ENCODE results near the gene ABHD15. TPM values are rescaled to one million over a fixed set of nuclear protein-coding genes. Genes with fewer than 3 reads are reported as not detected.

Gene ABHD15
- polyA plus RNA-seq, 1 experiment, result 5.8 TPM

- ChIA-PET CTCF (interaction anchor here (0.6 to 6.8 kb wide), 7 partner anchors 11 to 996 kb away, joined by 3 to 102 read pairs (median 4); partner anchors contain the start of gene TAOK1), POLR2A (no interaction called here)
- no peak for DNase-seq (ENCODE audit: low read depth)
- H3K27me3 ChIP-seq (ENCODE audit: control insufficient read depth, insufficient read depth, low read length), result no peaks in the 10 kb centered on the region
- TF ChIP-seq, protein P1, sequence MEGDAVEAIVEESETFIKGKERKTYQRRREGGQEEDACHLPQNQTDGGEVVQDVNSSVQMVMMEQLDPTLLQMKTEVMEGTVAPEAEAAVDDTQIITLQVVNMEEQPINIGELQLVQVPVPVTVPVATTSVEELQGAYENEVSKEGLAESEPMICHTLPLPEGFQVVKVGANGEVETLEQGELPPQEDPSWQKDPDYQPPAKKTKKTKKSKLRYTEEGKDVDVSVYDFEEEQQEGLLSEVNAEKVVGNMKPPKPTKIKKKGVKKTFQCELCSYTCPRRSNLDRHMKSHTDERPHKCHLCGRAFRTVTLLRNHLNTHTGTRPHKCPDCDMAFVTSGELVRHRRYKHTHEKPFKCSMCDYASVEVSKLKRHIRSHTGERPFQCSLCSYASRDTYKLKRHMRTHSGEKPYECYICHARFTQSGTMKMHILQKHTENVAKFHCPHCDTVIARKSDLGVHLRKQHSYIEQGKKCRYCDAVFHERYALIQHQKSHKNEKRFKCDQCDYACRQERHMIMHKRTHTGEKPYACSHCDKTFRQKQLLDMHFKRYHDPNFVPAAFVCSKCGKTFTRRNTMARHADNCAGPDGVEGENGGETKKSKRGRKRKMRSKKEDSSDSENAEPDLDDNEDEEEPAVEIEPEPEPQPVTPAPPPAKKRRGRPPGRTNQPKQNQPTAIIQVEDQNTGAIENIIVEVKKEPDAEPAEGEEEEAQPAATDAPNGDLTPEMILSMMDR (IDR thresholded peaks at IDR 0.05; ENCODE audit: insufficient read depth, low read depth, low read length), result no peak
- H3K4me3 ChIP-seq (ENCODE audit: low read depth, low read length), result no peak overlapping the region
- H3K36me3 ChIP-seq (ENCODE audit: control insufficient read depth, insufficient read depth, low read length), result peaks cover 9% of the 10 kb centered on the region
These were observed 32.9 kb downstream of the ABHD15 start for GRCh38 chr17:29533976-29534375.

DNA sequence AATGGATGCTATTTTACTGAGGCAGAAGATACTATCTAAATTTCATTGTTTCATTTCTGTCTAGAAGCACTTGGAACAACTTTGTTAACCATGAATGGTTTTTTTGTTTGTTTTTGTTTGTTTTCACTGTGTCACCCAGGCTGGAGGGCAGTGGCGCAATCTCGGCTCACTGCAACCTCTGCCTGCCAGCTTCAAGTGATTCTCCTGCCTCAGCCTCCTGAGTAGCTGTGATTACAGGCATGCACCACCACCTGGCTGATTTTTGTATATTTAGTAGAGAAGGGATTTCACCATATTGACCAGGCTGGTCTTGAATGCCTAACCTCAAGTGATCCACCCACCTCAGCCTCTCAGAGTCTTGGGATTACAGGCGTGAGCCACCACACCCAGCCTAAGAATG lies 40.5 kb downstream of the ABHD15 start:
- Histone ChIP-seq H3K27me3 (ENCODE audit: control insufficient read depth, insufficient read depth, low read length) (no peaks in the 10 kb centered on the region), H3K4me3 (ENCODE audit: low read depth, low read length) (no peak overlapping the region), H3K36me3 (ENCODE audit: control insufficient read depth, insufficient read depth, low read length) (peaks cover 7% of the 10 kb centered on the region)
- CTCF ChIA-PET, result interaction anchor here (2.6 to 2.7 kb wide), 2 partner anchors 10 to 157 kb away, joined by 10 to 12 read pairs; no protein-coding TSS in a partner anchor
- no peak for DNase-seq (ENCODE audit: low read depth)
- TF ChIP-seq, protein P1 (IDR thresholded peaks at IDR 0.05; ENCODE audit: insufficient read depth, low read depth, low read length), result no peak
- POLR2A ChIA-PET, result no interaction called here

DNA sequence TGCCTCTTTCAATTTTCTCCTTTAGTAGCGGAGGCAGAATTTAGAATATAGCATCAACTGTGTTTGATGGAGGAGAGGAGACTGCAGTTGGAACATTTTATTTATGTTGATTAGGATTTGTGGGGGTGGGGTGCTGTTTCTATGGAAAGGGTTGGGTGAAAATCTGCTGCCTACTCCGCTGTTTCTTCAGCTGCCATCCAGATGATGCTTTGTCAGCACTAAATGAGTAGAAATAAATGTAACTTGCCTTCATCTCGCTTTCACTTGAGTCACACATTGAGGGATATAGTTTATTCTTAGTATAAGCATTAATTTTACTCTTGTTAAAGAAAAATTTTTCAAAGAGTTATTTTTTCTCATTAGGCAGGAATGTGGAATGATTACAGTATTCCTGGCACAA lies 42.1 kb downstream of the ABHD15 start:
- Histone ChIP-seq H3K27me3 (ENCODE audit: control insufficient read depth, insufficient read depth, low read length) (no peaks in the 10 kb centered on the region), H3K4me3 (ENCODE audit: low read depth, low read length) (no peak overlapping the region), H3K36me3 (ENCODE audit: control insufficient read depth, insufficient read depth, low read length) (peaks cover 6% of the 10 kb centered on the region)
- ChIA-PET POLR2A (no interaction called here), CTCF (interaction anchor here (0.8 to 4.1 kb wide), 4 partner anchors 11 to 155 kb away, joined by 3 to 30 read pairs (median 8); partner anchors contain the start of gene TAOK1)
- no peak for DNase-seq (ENCODE audit: low read depth)
- TF ChIP-seq, protein P1 (IDR thresholded peaks at IDR 0.05; ENCODE audit: insufficient read depth, low read depth, low read length), result no peak

- TF ChIP-seq, protein P1 (IDR thresholded peaks at IDR 0.05; ENCODE audit: insufficient read depth, low read depth, low read length), result no peak
- ChIA-PET CTCF (interaction anchor here (0.8 kb wide), 1 partner anchor 69 kb away, joined by 3 read pairs; no protein-coding TSS in a partner anchor), POLR2A (no interaction called here)
- Histone ChIP-seq H3K4me3 (ENCODE audit: low read depth, low read length) (no peak overlapping the region), H3K36me3 (ENCODE audit: control insufficient read depth, insufficient read depth, low read length) (peaks cover 10% of the 10 kb centered on the region), H3K27me3 (ENCODE audit: control insufficient read depth, insufficient read depth, low read length) (no peaks in the 10 kb centered on the region)
- DNase-seq (ENCODE audit: low read depth), result no peak
These were observed 48.5 kb downstream of the ABHD15 start for GRCh38 chr17:29518359-29518758.

- H3K36me3 ChIP-seq (ENCODE audit: control insufficient read depth, insufficient read depth, low read length), result peaks cover 8% of the 10 kb centered on the region
- POLR2A ChIA-PET, result interaction anchor here (0.6 to 0.7 kb wide), 2 partner anchors 15 to 123 kb away, joined by 5 to 10 read pairs; no protein-coding TSS in a partner anchor
These were observed 52.0 kb downstream of the ABHD15 start for GRCh38 chr17:29514792-29515191.

More at GRCh38 chr17:29514792-29515191, 52.0 kb downstream of the ABHD15 start:
- Histone ChIP-seq H3K4me3 (ENCODE audit: low read depth, low read length) (no peak overlapping the region), H3K27me3 (ENCODE audit: control insufficient read depth, insufficient read depth, low read length) (no peaks in the 10 kb centered on the region)
- TF ChIP-seq, protein P1 (IDR thresholded peaks at IDR 0.05; ENCODE audit: insufficient read depth, low read depth, low read length), result no peak
- DNase-seq (ENCODE audit: low read depth), result no peak
- CTCF ChIA-PET, result interaction anchor here (2.3 kb wide), 1 partner anchor 145 kb away, joined by 8 read pairs; no protein-coding TSS in a partner anchor

All from BJ (cell line).